Panc1 (cell line): ENCODE measurements around the gene OR2AJ1. TPM values are rescaled to one million over a fixed set of nuclear protein-coding genes. Genes with fewer than 3 reads are reported as not detected.
"Not testable (repeated sequence)": the region's sequence is repeated elsewhere in the genome, so short reads cannot be mapped to it uniquely, and the experiment has no call there.

Experiments
- ATAC-seq: fragments of 200-7000 bp; cut with Tn5 transposase; 2 replicates; pipeline ENCODE4 v1.9.1; 2020; ENCODE audit warnings: mild to moderate bottlenecking, moderate library complexity
- BruUV-seq: library from RNA; stranded (reverse); fragments of 400-500 nt; replicated peaks from 2 replicates; lab custom pipeline; 2021; lab: Mats Ljungman, UMichigan
- CTCF ChIA-PET: fragments of 300-600 bp; sonication (Branson Sonifier 250); formaldehyde crosslinking; loops from one replicate; lab custom pipeline; 2022; ENCODE audit warnings: antibody characterized with exemption; lab: Charles Lee
- POLR2A ChIA-PET: fragments of 300-600 bp; sonication (Branson Sonifier 250); formaldehyde crosslinking; loops from one replicate; lab custom pipeline; 2022; ENCODE audit warnings: antibody characterized with exemption; lab: Charles Lee
- DNase-seq: peaks from one replicate; pipeline ENCODE4 v3.0.0-alpha.2; 2010; ENCODE audit warnings: low read depth, low spot score
- H3K27ac ChIP-seq: 2 replicates; pipeline ENCODE4 v1.5.1; 2011; ENCODE audit warnings: mild to moderate bottlenecking, low read length, inconsistent platforms
- H3K27me3 ChIP-seq: fragments of 200-500 bp; sonication (Bioruptor generic); 2 replicates; pipeline ENCODE4 v1.6.0; 2014; ENCODE audit warnings: low read length, inconsistent platforms; ENCODE audit not compliant: control insufficient read depth, insufficient read depth
- H3K36me3 ChIP-seq: fragments of 200-500 bp; sonication (Bioruptor generic); 2 replicates; pipeline ENCODE4 v1.5.1; 2014; ENCODE audit warnings: inconsistent platforms, mild to moderate bottlenecking, low read length, moderate library complexity; ENCODE audit not compliant: control insufficient read depth, insufficient read depth
- H3K4me1 ChIP-seq: 2 replicates; pipeline ENCODE4 v1.5.1; 2011; ENCODE audit warnings: inconsistent platforms, mild to moderate bottlenecking, low read length, moderate library complexity; ENCODE audit not compliant: control insufficient read depth, insufficient read depth
- H3K4me3 ChIP-seq, 2 experiments: 2 replicates each; pipeline ENCODE4 v1.5.1; 2011 to 2012; ENCODE audit warnings: low read depth in 2 of 2, low read length in 2 of 2, mild to moderate bottlenecking in 2 of 2, inconsistent platforms in 1 of 2, moderate library complexity in 1 of 2
- H3K9me3 ChIP-seq: fragments of 200-500 bp; sonication (Bioruptor generic); 2 replicates; pipeline ENCODE4 v1.5.1; 2014; ENCODE audit warnings: low read depth, mild to moderate bottlenecking, inconsistent platforms, low read length, moderate library complexity; ENCODE audit not compliant: control insufficient read depth, insufficient read depth
- POLR2AphosphoS5 ChIP-seq: IDR thresholded peaks from 2 replicates; pipeline ENCODE4 v1.6.1; 2012; ENCODE audit warnings: mild to moderate bottlenecking, low read depth, low read length, moderate library complexity
- SIN3A ChIP-seq: IDR thresholded peaks from 2 replicates; pipeline ENCODE4 v1.6.1; 2012; ENCODE audit warnings: low read depth, mild to moderate bottlenecking, low read length, moderate library complexity, borderline replicate concordance; ENCODE audit not compliant: insufficient read depth
- TCF7L2 ChIP-seq: IDR thresholded peaks from 2 replicates; pipeline ENCODE4 v1.6.1; 2011; ENCODE audit warnings: mild to moderate bottlenecking, low read depth, low read length, inconsistent platforms
- in situ Hi-C: cut with HindIII; loops from 2 replicates; pipeline ENCODE4 v1.10.0; 2016; ENCODE audit warnings: low sequenced_read_pairs, low pct_unique_long_range_greater_than_20kb
- intact Hi-C: fragments of 100-400 bp; cut with micrococcal nuclease; formaldehyde crosslinking; loops from one replicate; pipeline ENCODE4 v1.10.0; 2022; ENCODE audit not compliant: unreplicated experiment
- total RNA-seq: library from RNA; stranded (reverse); gene quantifications from one replicate; pipeline ENCODE4 v1.2.1, GENCODE V29; 2021; ENCODE audit not compliant: unreplicated experiment
- TF ChIP-seq, protein P1 (sequence below): fragments of 450-650 bp; IDR thresholded peaks from 2 replicates; pipeline ENCODE4 v1.5.1; 2017; ENCODE audit warnings: mild to moderate bottlenecking
- TF ChIP-seq, protein P2 (sequence below), 2 experiments: IDR thresholded peaks; 2 replicates each; pipeline ENCODE4 v1.6.1; 2011 to 2012; ENCODE audit warnings: low read depth in 2 of 2, control low read depth in 1 of 2, low read length in 1 of 2, mild to moderate bottlenecking in 1 of 2, moderate library complexity in 1 of 2; ENCODE audit not compliant: insufficient read depth in 1 of 2

Gene OR2AJ1
- total RNA-seq, 1 experiment from 2014 or later: not detected

DNA sequence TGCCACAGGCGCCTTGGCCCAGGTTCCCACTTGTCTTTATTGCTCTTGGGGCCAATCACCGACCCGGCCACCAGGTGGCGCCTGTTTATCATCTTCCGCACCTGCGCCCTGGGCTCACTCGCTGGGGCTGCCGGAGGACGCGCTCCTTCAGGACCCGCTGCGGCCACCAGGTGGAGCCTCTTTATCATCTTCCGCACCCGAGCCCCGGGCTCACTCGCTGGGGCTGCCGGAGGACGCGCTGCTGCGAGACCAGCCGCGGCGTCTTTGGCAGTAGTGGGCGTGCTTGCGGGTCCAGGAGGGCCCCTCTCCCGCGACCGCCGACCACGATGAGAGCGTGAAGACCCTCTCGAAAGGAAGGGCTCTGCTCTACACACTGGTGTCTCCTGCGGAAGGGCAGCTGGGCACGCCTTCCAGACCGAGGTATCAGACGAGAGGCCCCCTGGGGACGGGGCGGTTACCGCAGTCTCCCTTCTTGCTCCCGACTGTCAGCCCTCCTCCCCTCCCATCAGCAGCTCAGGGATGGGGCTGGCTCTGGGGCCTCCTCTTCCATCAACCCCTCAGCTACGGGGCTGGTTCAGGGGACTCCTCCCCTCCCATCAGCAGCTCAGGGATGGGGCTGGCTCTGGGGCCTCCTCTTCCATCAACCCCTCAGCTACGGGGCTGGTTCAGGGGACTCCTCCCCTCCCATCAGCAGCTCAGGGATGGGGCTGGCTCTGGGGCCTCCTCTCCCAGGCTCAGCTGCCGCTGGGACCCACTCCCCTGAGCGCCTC is 12.5 kb downstream of the OR2AJ1 start:
- H3K27ac ChIP-seq, intact Hi-C loops, H3K4me1 ChIP-seq, POLR2A ChIA-PET, H3K27me3 ChIP-seq, BruUV-seq, H3K9me3 ChIP-seq, in situ Hi-C loops, CTCF ChIA-PET, H3K36me3 ChIP-seq: not testable (repeated sequence)
- peak overlapping the region in 1 of 2 experiments; percentile 13; a peak in 1 of 4 replicates for H3K4me3 ChIP-seq
- TF ChIP-seq, protein P1, sequence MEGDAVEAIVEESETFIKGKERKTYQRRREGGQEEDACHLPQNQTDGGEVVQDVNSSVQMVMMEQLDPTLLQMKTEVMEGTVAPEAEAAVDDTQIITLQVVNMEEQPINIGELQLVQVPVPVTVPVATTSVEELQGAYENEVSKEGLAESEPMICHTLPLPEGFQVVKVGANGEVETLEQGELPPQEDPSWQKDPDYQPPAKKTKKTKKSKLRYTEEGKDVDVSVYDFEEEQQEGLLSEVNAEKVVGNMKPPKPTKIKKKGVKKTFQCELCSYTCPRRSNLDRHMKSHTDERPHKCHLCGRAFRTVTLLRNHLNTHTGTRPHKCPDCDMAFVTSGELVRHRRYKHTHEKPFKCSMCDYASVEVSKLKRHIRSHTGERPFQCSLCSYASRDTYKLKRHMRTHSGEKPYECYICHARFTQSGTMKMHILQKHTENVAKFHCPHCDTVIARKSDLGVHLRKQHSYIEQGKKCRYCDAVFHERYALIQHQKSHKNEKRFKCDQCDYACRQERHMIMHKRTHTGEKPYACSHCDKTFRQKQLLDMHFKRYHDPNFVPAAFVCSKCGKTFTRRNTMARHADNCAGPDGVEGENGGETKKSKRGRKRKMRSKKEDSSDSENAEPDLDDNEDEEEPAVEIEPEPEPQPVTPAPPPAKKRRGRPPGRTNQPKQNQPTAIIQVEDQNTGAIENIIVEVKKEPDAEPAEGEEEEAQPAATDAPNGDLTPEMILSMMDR: peak; percentile 70
- 0 out of 2 replicates have a peak, but pooled peaks have one; percentile 30 for ATAC-seq
- DNase-seq: peak; percentile 7

DNA sequence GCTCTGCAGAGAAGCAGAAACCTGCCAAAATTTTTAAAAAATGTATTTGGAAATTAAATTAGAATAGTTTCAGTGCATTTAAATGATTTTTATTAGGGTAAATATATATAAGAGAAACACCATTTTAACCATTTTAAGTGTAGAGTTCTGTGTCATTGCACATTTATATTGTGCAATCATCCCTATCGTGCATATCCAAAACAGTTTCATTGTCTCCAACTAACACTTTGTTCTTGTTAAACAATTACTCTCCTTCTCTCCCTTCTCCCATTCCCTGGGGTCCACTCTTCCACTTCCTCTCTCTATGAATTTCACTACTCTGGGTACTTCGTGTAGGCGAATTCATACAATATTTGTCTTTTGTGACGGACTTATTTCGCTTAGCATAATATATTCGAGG is 17.9 kb downstream of the OR2AJ1 start:
- intact Hi-C loops (no loop called here), in situ Hi-C loops (no loop called here)
- POLR2A ChIA-PET: no interaction called here
- H3K4me3 ChIP-seq: no peak overlapping the region
- H3K4me1 ChIP-seq: no peaks in the 10 kb centered on the region
- H3K36me3 ChIP-seq: no peaks in the 10 kb centered on the region
- H3K9me3 ChIP-seq: no peaks in the 10 kb centered on the region
- CTCF ChIA-PET: no interaction called here
- no peak for TF ChIP-seq POLR2AphosphoS5
- TF ChIP-seq, protein P2, sequence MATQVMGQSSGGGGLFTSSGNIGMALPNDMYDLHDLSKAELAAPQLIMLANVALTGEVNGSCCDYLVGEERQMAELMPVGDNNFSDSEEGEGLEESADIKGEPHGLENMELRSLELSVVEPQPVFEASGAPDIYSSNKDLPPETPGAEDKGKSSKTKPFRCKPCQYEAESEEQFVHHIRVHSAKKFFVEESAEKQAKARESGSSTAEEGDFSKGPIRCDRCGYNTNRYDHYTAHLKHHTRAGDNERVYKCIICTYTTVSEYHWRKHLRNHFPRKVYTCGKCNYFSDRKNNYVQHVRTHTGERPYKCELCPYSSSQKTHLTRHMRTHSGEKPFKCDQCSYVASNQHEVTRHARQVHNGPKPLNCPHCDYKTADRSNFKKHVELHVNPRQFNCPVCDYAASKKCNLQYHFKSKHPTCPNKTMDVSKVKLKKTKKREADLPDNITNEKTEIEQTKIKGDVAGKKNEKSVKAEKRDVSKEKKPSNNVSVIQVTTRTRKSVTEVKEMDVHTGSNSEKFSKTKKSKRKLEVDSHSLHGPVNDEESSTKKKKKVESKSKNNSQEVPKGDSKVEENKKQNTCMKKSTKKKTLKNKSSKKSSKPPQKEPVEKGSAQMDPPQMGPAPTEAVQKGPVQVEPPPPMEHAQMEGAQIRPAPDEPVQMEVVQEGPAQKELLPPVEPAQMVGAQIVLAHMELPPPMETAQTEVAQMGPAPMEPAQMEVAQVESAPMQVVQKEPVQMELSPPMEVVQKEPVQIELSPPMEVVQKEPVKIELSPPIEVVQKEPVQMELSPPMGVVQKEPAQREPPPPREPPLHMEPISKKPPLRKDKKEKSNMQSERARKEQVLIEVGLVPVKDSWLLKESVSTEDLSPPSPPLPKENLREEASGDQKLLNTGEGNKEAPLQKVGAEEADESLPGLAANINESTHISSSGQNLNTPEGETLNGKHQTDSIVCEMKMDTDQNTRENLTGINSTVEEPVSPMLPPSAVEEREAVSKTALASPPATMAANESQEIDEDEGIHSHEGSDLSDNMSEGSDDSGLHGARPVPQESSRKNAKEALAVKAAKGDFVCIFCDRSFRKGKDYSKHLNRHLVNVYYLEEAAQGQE (IDR thresholded peaks at IDR 0.05; ENCODE audit: insufficient read depth in 1 of 2, low read depth in 2 of 2, low read length in 1 of 2): no peak
- no peak for TF ChIP-seq SIN3A
- TF ChIP-seq, protein P1: no peak
- no peak for TF ChIP-seq TCF7L2
- ATAC-seq: no peak
- DNase-seq: no peak
- BruUV-seq: no TSS peak
- H3K27ac ChIP-seq: no peak overlapping the region
- no peaks in the 10 kb centered on the region for H3K27me3 ChIP-seq
